GM12878 (cell line): ENCODE measurements around the gene RPS6KA5. TPM values are rescaled to one million over a fixed set of nuclear protein-coding genes. Genes with fewer than 3 reads are reported as not detected.

Experiments
- ATAC-seq: fragments of 200-7000 bp; cut with Tn5 transposase; 3 replicates; pipeline ENCODE4 v1.9.1; 2020; ENCODE audit warnings: mild to moderate bottlenecking, moderate library complexity
- BruUV-seq: library from RNA; stranded (reverse); fragments of 400-500 nt; replicated peaks from 2 replicates; lab custom pipeline; 2021; lab: Mats Ljungman, UMichigan
- CTCF ChIA-PET: fragments of 300-600 bp; sonication (Branson Sonifier 250); formaldehyde crosslinking; extraction: SDS; loops from one replicate; lab custom pipeline; 2021; ENCODE audit warnings: inconsistent platforms; lab: Yijun Ruan, JAX
- POLR2A ChIA-PET: fragments of 350-600 bp; formaldehyde crosslinking; extraction: SDS; loops from one replicate; lab custom pipeline; 2021; ENCODE audit warnings: inconsistent platforms; lab: Charles Lee
- RAD21 ChIA-PET: fragments of 300-600 bp; sonication (Branson Sonifier 250); formaldehyde crosslinking; loops from one replicate; lab custom pipeline; 2023; ENCODE audit warnings: antibody characterized with exemption; ENCODE audit not compliant: unreplicated experiment; lab: Charles Lee
- SMC1A ChIA-PET: fragments of 300-600 bp; sonication (Branson Sonifier 250); formaldehyde crosslinking; loops from one replicate; lab custom pipeline; 2023; ENCODE audit not compliant: unreplicated experiment, uncharacterized antibody; lab: Charles Lee
- DNase-seq: peaks from one replicate; pipeline ENCODE4 v3.0.0-alpha.2; 2011; ENCODE audit warnings: low read depth, low spot score
- FAIRE-seq: peaks from 3 replicates; lab custom pipeline; 2011; peaks lifted over from hg19 to GRCh38; lab: Jason Lieb, UNC
- H2AFZ ChIP-seq: 2 replicates; pipeline ENCODE4 v1.6.0; 2011; ENCODE audit warnings: low read depth, low read length, control low read depth; ENCODE audit not compliant: control insufficient read depth
- H3K27ac ChIP-seq: 2 replicates; pipeline ENCODE4 v1.5.1; 2011; ENCODE audit warnings: control low read depth; ENCODE audit not compliant: control insufficient read depth, insufficient read depth
- H3K27me3 ChIP-seq, 2 experiments: replicated peaks in 1 of 2; 2 replicates each; pipeline versions ENCODE4 v1.6.0 to v1.6.1; 2011; ENCODE audit warnings: low read length in 1 of 2; ENCODE audit not compliant: control insufficient read depth in 2 of 2, insufficient read depth in 2 of 2
- H3K36me3 ChIP-seq, 2 experiments: 2 replicates each; pipeline ENCODE4 v1.5.1; 2011; ENCODE audit warnings: low read length in 1 of 2; ENCODE audit not compliant: control insufficient read depth in 2 of 2, insufficient read depth in 2 of 2
- H3K4me1 ChIP-seq: 2 replicates; pipeline ENCODE4 v1.6.1; 2011; ENCODE audit warnings: mild to moderate bottlenecking, low read length, moderate library complexity, mixed read lengths; ENCODE audit not compliant: control insufficient read depth, insufficient read depth
- H3K4me2 ChIP-seq: 2 replicates; pipeline ENCODE4 v1.6.0; 2011; ENCODE audit warnings: control low read depth; ENCODE audit not compliant: control insufficient read depth, insufficient read depth
- H3K4me3 ChIP-seq: fragments of 200-600 bp; sonication (generic); 2 replicates; pipeline ENCODE4 v1.5.1; 2016
- H3K79me2 ChIP-seq: 2 replicates; pipeline ENCODE4 v1.6.0; 2011; ENCODE audit warnings: low read length; ENCODE audit not compliant: control insufficient read depth, insufficient read depth
- H3K9ac ChIP-seq: 2 replicates; pipeline ENCODE4 v1.8.0; 2011; ENCODE audit warnings: low read length, control low read depth, mixed read lengths; ENCODE audit not compliant: control insufficient read depth, insufficient read depth
- H3K9me3 ChIP-seq: replicated peaks from 3 replicates; pipeline ENCODE4 v1.5.1; 2011; ENCODE audit warnings: mild to moderate bottlenecking, low read length; ENCODE audit not compliant: control insufficient read depth, insufficient read depth
- H4K20me1 ChIP-seq: 2 replicates; pipeline ENCODE4 v1.6.0; 2011; ENCODE audit not compliant: control insufficient read depth, insufficient read depth
- CBFB ChIP-seq: IDR thresholded peaks from 2 replicates; pipeline ENCODE4 v1.6.1; 2016; ENCODE audit warnings: antibody characterized with exemption, low read depth
- DPF2 ChIP-seq: fragments of 450-650 bp; IDR thresholded peaks from 2 replicates; pipeline ENCODE4 v1.6.1; 2017; ENCODE audit warnings: mild to moderate bottlenecking
- ETV6 ChIP-seq, 2 experiments: fragments of 450-650 bp in 1 of 2; IDR thresholded peaks in 1 of 2; conservative IDR thresholded peaks in 1 of 2; 2 replicates each; pipeline ENCODE4 v1.6.1; 2014; ENCODE audit warnings: antibody characterized with exemption in 1 of 2, borderline replicate concordance in 1 of 2, low read depth in 1 of 2, mild to moderate bottlenecking in 1 of 2, moderate library complexity in 1 of 2
- FOXK2 ChIP-seq: fragments of 450-650 bp; IDR thresholded peaks from 2 replicates; pipeline ENCODE4 v1.6.1; 2017; ENCODE audit warnings: mild to moderate bottlenecking, moderate library complexity
- HDAC2 ChIP-seq: fragments of 200-600 bp; sonication (generic); IDR thresholded peaks from 2 replicates; pipeline ENCODE4 v1.6.1; 2017
- KDM1A ChIP-seq: fragments of 200-600 bp; sonication (generic); IDR thresholded peaks from 2 replicates; pipeline ENCODE4 v1.6.1; 2016; ENCODE audit warnings: borderline replicate concordance
- LARP7 ChIP-seq: fragments of 450-650 bp; IDR thresholded peaks from 2 replicates; pipeline ENCODE4 v1.6.1; 2017; ENCODE audit warnings: mild to moderate bottlenecking
- MEF2B ChIP-seq: fragments of 450-650 bp; IDR thresholded peaks from 2 replicates; pipeline ENCODE4 v1.6.1; 2018; ENCODE audit warnings: mild to moderate bottlenecking, moderate library complexity; ENCODE audit not compliant: partially characterized antibody, poor library complexity, severe bottlenecking
- PAX5 ChIP-seq: IDR thresholded peaks from 2 replicates; pipeline ENCODE4 v1.6.1; 2011; ENCODE audit warnings: low read depth, low read length, borderline replicate concordance
- POU2F2 ChIP-seq: IDR thresholded peaks from 3 replicates; pipeline ENCODE4 v1.6.1; 2011; ENCODE audit warnings: low read depth, mild to moderate bottlenecking, low read length, borderline replicate concordance
- RFX5 ChIP-seq: IDR thresholded peaks from 2 replicates; pipeline ENCODE4 v1.6.1; 2011; ENCODE audit warnings: low read depth, low read length, improper control_type of control experiment
- SREBF1 ChIP-seq: IDR thresholded peaks from 2 replicates; pipeline ENCODE4 v1.6.1; 2012; ENCODE audit warnings: mild to moderate bottlenecking, low read length
- STAT1 ChIP-seq: fragments of 450-650 bp; conservative IDR thresholded peaks from 2 replicates; pipeline ENCODE4 v1.6.1; 2014; ENCODE audit warnings: antibody characterized with exemption, mild to moderate bottlenecking
- TARDBP ChIP-seq: IDR thresholded peaks from 2 replicates; pipeline ENCODE4 v1.6.1; 2016; ENCODE audit warnings: borderline replicate concordance
- TCF12 ChIP-seq: IDR thresholded peaks from 2 replicates; pipeline ENCODE4 v1.6.1; 2011; ENCODE audit warnings: low read depth, mild to moderate bottlenecking, low read length
- ZBTB40 ChIP-seq: fragments of 450-650 bp; IDR thresholded peaks from 2 replicates; pipeline ENCODE4 v1.6.1; 2016; ENCODE audit warnings: mild to moderate bottlenecking, moderate library complexity, borderline replicate concordance
- ZNF384 ChIP-seq: IDR thresholded peaks from 2 replicates; pipeline ENCODE4 v1.6.1; 2012; ENCODE audit warnings: low read depth, mild to moderate bottlenecking, low read length, improper control_type of control experiment, borderline replicate concordance
- ZNF592 ChIP-seq: fragments of 450-650 bp; IDR thresholded peaks from 2 replicates; pipeline ENCODE4 v1.6.1; 2017; ENCODE audit warnings: mild to moderate bottlenecking, moderate library complexity
- WGBS: methylation state at CpG from one replicate; pipeline ENCODE4 v1.1.6; 2016; ENCODE audit warnings: low lambda C conversion rate; ENCODE audit not compliant: insufficient replicate concordance, insufficient coverage; ENCODE audit errors: missing lambda C conversion rate; 5-methylcytosine and 5-hydroxymethylcytosine counted together
- in situ Hi-C: fragments of 300-500 bp; cut with MboI; formaldehyde crosslinking; loops from 9 replicates; pipeline ENCODE4 v1.14.3; 2018; ENCODE audit warnings: mixed read lengths
- intact Hi-C: fragments of 100-400 bp; cut with micrococcal nuclease; formaldehyde crosslinking; loops from one replicate; pipeline ENCODE4 v1.14.2; 2022; ENCODE audit not compliant: unreplicated experiment
- polyA plus RNA-seq, 11 experiments: library from polyadenylated mRNA; depleted of rRNA in 4 of 11; unstranded in 6 of 11; stranded (reverse) in 5 of 11; fragments of >200 nt; fragmentation: Nextera tagmentation in 4 of 11; fragmentation: Illumina TruSeq in 1 of 11; extraction: Ambion mirVana in 4 of 11; extraction: Trizol in 1 of 11; gene quantifications; 1 replicate in 1 of 11; 2 replicates in 10 of 11; pipeline versions ENCODE4 v1.2.1 to v1.2.3, GENCODE V29; 2011 to 2016; ENCODE audit warnings: inconsistent platforms in 2 of 11, missing spikeins in 2 of 11, low read depth in 1 of 11
- total RNA-seq, 4 experiments: library from RNA; depleted of rRNA in 3 of 4; stranded (reverse); fragments of >200 nt in 3 of 4; fragmentation: Illumina TruSeq in 1 of 4; extraction: Trizol in 1 of 4; gene quantifications; 2 replicates each; pipeline versions ENCODE4 v1.2.1 to v1.2.3, GENCODE V29; 2013 to 2021

The RPS6KA5 gene
- total and polyA plus RNA-seq, 10 of the 15 experiments (the other 5 are each of a cell fraction or from before 2014, with no cell fraction given): 1.4 to 7.0 (median 3.7) TPM

- no peaks in the 10 kb centered on the region for H3K9me3 ChIP-seq
- DNase-seq: no peak
- H3K4me3 ChIP-seq: no peak overlapping the region
- H3K4me2 ChIP-seq: no peak overlapping the region
- WGBS: 26% methylated on average over 11 of the region's 16 CpGs
- ChIA-PET POLR2A (no interaction called here), SMC1A (no interaction called here), RAD21 (no interaction called here), CTCF (no interaction called here)
- peaks cover 2 to 6% of the 10 kb centered on the region in 2 experiments; a peak in 3 of 4 replicates for H3K27me3 ChIP-seq
- H3K36me3 ChIP-seq: no peaks in the 10 kb centered on the region
- FAIRE-seq: no peak
- H3K79me2 ChIP-seq: no peaks in the 10 kb centered on the region
- H3K4me1 ChIP-seq: no peaks in the 10 kb centered on the region
- no peak overlapping the region for H3K9ac ChIP-seq
- H2AFZ ChIP-seq: no peak overlapping the region
- ATAC-seq: no peak
- no peak overlapping the region for H3K27ac ChIP-seq
- no TSS peak for BruUV-seq
- H4K20me1 ChIP-seq: no peaks in the 10 kb centered on the region
- in situ Hi-C loops (no loop called here), intact Hi-C loops (no loop called here)
- TF ChIP-seq ZNF592: no peak
- no peak for TF ChIP-seq TARDBP
- no peak for TF ChIP-seq POU2F2
- TF ChIP-seq FOXK2: no peak
- no peak for TF ChIP-seq ZBTB40
- no peak for TF ChIP-seq DPF2
- no peak for TF ChIP-seq STAT1
- TF ChIP-seq KDM1A: no peak
- TF ChIP-seq CBFB: no peak
- TF ChIP-seq PAX5: no peak
- no peak for TF ChIP-seq ETV6 (conservative IDR thresholded peaks at IDR 0.05 in 1 of 2, IDR thresholded peaks at IDR 0.05 in 1 of 2; ENCODE audit: borderline replicate concordance in 1 of 2, low read depth in 1 of 2)
- no peak for TF ChIP-seq TCF12
- TF ChIP-seq LARP7: no peak
- no peak for TF ChIP-seq ZNF384
- TF ChIP-seq RFX5: no peak
- no peak for TF ChIP-seq HDAC2
- no peak for TF ChIP-seq MEF2B
- no peak for TF ChIP-seq SREBF1
Measured at GRCh38 chr14:90816681-90817436, 243.6 kb downstream of the RPS6KA5 start.
